Stimulated activated CD8-positive, alpha-beta memory T cell treated with anti-CD3 and anti-CD28 coated beads, Interleukin-4, amount 100 ng/mL, for 1 hour (primary cell): Measurements from ENCODE around the gene SLC39A1.
"Not testable (repeated sequence)": the region's sequence is repeated elsewhere in the genome, so short reads cannot be mapped to it uniquely, and the experiment has no call there.

Source experiments
- DNase-seq, 2 donors: peaks; one replicate each; pipeline ENCODE4 v3.0.0-alpha.2; 2020; ENCODE audit warnings: low read depth in 2 of 2, low spot score in 1 of 2

SLC39A1 gene

GRCh38 chr1:153963030-153963849 is at the start of gene SLC39A1:
Gene SLC39A1 (minus strand): TSS chr1:153963537. CDS start chr1:153962715, 822 bp downstream.
- peak; percentile 84 to 87 for DNase-seq

- DNase-seq = not testable (repeated sequence)
Observed at GRCh38 chr1:154012543-154012942, 49.2 kb upstream of the SLC39A1 start.

GRCh38 chr1:154012129-154012528 is 48.8 kb upstream of the SLC39A1 start:
- no peak for DNase-seq

- no peak for DNase-seq
Observed at GRCh38 chr1:154006136-154006535, 42.8 kb upstream of the SLC39A1 start.

GRCh38 chr1:154000420-154000819 is 37.1 kb upstream of the SLC39A1 start:
- DNase-seq = no peak

- not testable (repeated sequence) for DNase-seq
Observed at GRCh38 chr1:153996882-153997281, 33.5 kb upstream of the SLC39A1 start.

- no peak for DNase-seq
Observed at GRCh38 chr1:153995640-153996039, 32.3 kb upstream of the SLC39A1 start.

- no peak for DNase-seq
Observed at GRCh38 chr1:153995202-153995601, 31.9 kb upstream of the SLC39A1 start.

GRCh38 chr1:153991806-153992205 is 28.5 kb upstream of the SLC39A1 start:
- no peak for DNase-seq

GRCh38 chr1:153991151-153991630 is 27.9 kb upstream of the SLC39A1 start:
- DNase-seq = no peak

- peak; percentile 56 to 75 for DNase-seq
Observed at GRCh38 chr1:153990468-153991150, 27.3 kb upstream of the SLC39A1 start, which contains the start of gene RPS27. Gene RPS27 (plus strand): TSS chr1:153990762. CDS start chr1:153990797, 35 bp downstream.

GRCh38 chr1:153987621-153988020 is 24.3 kb upstream of the SLC39A1 start:
- DNase-seq = no peak

GRCh38 chr1:153985941-153986761 is 22.8 kb upstream of the SLC39A1 start, which contains the start of gene RAB13:
Gene RAB13 (minus strand): TSS chr1:153986339. CDS start chr1:153986236, 103 bp downstream.
- DNase-seq = no peak

GRCh38 chr1:153985341-153985912 is 22.1 kb upstream of the SLC39A1 start:
- no peak for DNase-seq

GRCh38 chr1:153984123-153984894 is 21.0 kb upstream of the SLC39A1 start:
- DNase-seq = no peak

- not testable (repeated sequence) for DNase-seq
Observed at GRCh38 chr1:153981735-153982134, 18.4 kb upstream of the SLC39A1 start.

- not testable (repeated sequence) for DNase-seq
Observed at GRCh38 chr1:153979091-153979490, 15.8 kb upstream of the SLC39A1 start.

GRCh38 chr1:153978274-153978909 is 15.1 kb upstream of the SLC39A1 start:
- no peak for DNase-seq
